Measurements from ENCODE around the gene ZNF763.
A peak's percentile ranks its signal among the peaks of the same experiment; 100 is the strongest.
"Not testable (repeated sequence)": the region's sequence is repeated elsewhere in the genome, so short reads cannot be mapped to it uniquely, and the experiment has no call there.

The ZNF763 gene

GRCh38 chr19:11964858-11965645 lies at the start of gene ZNF763:
Gene ZNF763 (plus strand): TSS chr19:11965040. CDS start chr19:11965209, 169 bp downstream.
- peak; percentile 88 for DNase-seq

GRCh38 chr19:11921852-11922495 lies 42.9 kb upstream of the ZNF763 start:
- DNase-seq = no peak

DNA sequence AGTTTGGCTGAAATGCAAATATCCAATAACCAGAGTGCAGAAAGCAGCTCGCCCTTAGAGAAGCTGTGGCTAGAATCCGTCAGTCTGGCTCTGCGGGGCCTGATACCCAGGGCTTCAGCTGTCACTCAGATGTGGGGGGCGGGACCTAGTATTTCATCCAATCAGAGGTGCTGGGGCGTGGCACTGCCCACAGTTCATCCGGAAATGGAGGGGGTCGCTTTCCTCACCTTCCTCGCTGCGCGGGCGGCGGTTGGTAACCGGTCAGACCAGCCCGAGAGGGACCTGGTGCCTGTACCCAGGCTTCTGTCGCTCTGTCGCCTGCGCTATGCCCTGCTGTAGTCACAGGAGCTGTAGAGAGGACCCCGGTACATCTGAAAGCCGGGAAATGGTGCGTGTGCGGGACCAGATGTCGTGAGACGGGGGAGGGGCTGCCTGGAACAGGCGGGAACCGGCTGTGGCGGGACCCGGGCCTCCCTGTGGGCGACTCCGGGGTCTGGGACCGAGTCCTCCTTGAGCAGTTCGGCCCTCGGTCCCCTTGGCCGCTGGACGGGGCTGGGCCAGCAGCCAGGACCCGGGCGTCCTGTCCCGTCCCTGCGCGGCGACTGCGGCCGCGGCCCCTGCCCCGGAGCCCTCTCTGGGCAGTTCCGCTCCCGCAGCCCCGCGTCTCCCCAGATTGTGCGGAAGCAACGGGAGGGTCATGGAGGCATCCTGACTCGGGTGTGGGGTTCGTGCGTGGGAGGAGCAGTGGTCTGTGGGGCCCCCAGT lies 39.8 kb upstream of the ZNF763 start, which contains the start of gene ZNF700:
Gene ZNF700 (plus strand): TSS at position 222 of the 765 bp plus-strand sequence. CDS start 104 bp downstream, at position 326.
- peak; percentile 94 for DNase-seq

DNA sequence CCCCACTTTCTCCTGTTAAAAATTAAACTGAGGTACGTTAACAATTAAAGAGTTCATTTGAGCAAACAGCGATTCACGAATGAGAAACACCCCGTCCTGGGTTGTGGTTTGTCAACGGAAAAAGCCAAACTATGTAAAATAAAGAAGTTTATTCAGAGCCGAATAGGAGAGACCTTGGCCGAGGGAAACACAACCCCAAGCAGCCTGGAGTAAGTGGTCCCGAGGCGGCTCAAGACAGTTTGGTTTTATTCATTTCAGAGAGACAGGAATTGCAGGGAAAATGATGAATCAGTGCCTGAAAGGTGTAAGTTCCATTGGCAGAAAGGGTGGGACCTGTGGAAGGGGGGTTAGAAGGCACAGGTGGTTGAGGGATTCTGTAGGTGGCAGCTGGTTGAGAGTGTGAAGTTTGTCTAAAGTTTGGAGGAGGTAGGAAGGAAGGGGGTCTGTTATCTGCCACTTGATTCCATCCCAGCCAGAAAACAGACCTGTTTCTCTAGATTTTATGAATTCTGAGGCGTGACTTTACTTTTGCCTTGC lies 39.1 kb upstream of the ZNF763 start:
- DNase-seq = not testable (repeated sequence)

DNA sequence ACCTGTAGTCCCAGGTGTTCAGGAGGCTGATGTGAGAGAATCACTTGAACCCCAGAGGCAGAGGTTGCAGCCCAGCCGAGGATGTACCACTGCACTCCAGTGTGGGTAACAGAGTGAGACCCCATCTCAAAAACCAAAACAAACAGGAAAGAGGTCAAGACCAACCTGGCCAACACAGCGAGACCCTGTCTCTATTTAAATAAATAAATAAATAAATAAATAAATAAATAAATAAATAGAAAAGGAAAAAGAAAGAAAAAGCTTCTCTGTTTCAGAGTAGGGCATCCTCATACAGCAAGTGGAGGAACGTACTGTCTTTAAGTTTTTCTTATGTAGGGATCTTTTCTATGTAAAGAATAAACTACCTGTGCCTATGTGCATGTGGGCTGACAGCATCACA lies 37.6 kb upstream of the ZNF763 start:
- DNase-seq = no peak

GRCh38 chr19:11931051-11931450 lies 33.8 kb upstream of the ZNF763 start:
- DNase-seq = no peak

DNA sequence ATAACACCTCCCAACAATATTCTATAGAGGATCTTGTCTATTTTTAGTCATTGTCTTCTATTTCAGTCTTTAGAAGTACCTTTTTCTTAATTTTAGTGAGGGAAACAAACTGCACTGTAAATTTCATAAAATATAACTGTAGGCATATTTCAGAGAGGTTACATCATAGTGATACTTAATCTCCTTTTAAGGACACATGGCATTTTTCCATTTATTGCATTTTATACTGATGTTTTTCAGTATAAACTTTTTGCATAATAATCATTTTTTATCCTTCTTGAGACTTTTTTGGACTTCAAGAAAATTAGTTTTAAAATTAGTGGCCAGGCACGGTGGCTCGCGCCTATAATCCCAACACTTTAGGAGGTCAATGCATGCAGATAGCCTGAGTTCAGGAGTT lies 33.3 kb upstream of the ZNF763 start:
- DNase-seq = no peak

DNA sequence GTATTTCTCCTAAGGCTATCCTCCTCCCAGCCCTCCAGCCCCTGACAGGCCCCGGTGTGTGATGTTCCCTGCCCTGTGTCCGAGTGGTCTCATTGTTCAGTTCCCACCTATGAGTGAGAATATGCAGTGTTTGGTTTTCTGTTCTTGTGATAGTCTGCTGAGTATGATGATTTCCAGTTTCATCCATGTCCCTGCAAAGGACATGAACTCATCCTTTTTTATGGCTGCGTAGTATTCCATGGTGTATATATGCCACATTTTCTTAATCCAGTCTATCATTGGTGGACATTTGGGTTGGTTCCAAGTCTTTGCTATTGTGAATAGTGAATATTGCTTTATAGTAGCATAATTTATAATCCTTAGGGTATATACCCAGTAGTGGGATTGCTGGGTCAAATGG lies 29.0 kb upstream of the ZNF763 start:
- DNase-seq = not testable (repeated sequence)

- DNase-seq = not testable (repeated sequence)
Observed at GRCh38 chr19:11938383-11938782, 26.5 kb upstream of the ZNF763 start.

- DNase-seq = not testable (repeated sequence)
Observed at GRCh38 chr19:11941361-11941887, 23.4 kb upstream of the ZNF763 start.

GRCh38 chr19:11942008-11942842 lies 22.6 kb upstream of the ZNF763 start:
- DNase-seq = no peak

DNA sequence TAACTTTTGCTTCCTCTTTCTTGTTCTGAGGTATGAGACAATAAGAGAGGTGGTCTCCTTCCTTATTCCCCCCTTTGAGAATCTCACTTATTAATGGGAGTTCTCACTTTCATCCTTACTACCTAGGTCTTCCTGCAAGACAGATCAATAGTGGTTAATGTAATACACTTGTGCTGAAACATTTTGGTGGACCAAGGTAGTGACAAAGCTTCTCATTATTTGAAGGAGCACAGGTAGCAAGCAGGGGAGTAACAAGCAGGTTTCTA lies 22.1 kb upstream of the ZNF763 start:
- DNase-seq = no peak

- DNase-seq = no peak
Observed at GRCh38 chr19:11944656-11945055, 20.2 kb upstream of the ZNF763 start.

DNA sequence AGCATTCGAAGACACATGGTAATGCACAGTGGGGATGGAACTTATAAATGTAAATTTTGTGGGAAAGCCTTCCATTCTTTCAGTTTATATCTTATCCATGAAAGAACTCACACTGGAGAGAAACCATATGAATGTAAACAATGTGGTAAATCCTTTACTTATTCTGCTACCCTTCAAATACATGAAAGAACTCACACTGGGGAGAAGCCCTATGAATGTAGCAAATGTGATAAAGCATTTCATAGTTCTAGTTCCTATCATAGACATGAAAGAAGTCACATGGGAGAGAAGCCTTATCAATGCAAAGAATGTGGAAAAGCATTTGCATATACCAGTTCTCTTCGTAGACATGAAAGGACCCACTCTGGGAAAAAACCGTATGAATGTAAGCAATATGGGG lies 16.2 kb upstream of the ZNF763 start:
- no peak for DNase-seq

- no peak for DNase-seq
Observed at GRCh38 chr19:11949201-11949600, 15.6 kb upstream of the ZNF763 start.

GRCh38 chr19:11949614-11950080 lies 15.2 kb upstream of the ZNF763 start:
- not testable (repeated sequence) for DNase-seq

- DNase-seq = no peak
Observed at GRCh38 chr19:11950312-11950711, 14.5 kb upstream of the ZNF763 start.

DNA sequence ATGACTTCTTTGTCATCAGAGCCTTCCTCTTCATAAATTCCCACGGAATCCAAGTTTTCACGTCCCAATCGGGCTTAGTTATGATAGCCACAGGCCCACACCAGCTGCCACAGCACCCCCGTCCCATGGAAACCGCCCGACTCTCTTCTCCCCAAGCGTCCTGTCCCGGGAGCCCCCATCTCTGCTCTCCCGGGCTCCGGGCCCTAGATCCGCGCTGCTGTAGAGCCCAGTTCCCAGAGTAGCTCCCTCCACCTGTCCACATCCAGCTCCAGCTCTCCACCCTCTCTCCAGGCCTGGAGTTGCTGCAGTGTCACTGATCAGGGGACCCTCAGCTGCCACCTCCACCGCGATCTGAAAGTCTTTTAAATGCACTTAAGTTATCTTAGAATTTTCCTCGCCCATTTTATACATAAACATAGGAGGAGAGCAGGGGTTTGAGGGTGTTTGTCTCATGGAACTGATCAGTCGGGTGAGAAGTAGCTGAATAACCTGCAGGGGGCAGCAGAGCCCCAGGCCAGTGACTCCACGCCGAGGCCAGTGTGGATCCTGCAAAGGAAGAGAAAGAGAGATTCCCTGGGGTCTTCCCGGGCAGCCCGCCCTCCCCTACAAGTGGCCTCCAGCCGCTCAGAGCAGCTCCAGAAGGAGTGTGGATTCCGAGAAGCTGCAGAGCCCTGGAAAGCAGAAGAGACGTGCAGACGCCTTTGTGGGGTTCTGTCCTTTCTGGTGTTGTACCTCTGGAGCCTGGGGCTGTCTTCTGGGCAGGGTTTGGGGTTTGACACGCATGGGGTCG lies 1.1 kb upstream of the ZNF763 start:
- DNase-seq = peak; percentile 67

DNA sequence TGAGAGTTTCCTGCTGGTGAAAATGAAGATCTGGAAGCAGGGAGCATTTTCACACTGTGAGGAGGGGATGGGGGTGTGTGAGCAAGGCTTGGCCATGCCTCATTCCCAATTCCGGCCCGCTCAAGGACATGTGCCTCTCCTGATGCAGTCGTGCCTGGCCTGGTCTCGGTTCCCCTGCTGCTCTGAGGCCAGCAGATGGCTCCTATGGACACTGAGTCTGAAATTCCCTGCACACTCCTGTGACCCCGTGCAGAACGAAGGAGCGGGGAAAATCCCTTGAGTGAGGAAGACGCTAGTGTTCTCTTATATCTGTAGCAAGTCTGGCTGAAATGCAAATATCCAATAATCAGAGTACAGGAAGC lies 363 bp upstream of the ZNF763 start:
- no peak for DNase-seq

DNA sequence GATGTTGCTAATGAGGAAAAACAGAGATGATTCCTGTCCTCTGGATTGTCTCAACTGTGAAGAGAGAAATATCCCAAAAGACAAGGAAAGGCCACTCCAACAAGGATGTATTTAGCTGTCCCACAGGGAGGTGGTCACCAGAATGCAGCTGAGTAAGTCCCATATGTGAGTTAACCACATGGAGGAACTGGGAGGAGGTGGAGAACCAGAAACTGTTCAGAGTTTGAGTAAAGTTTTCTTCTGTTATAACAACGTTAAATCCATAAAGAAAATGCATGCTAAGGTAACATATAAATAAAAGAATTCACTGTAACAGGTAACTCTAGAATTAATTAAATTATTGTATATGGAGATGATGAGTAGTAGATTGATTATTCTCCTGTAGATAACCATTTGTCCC lies 5.3 kb downstream of the ZNF763 start:
- no peak for DNase-seq

- DNase-seq = no peak
Observed at GRCh38 chr19:11971041-11971440, 6.2 kb downstream of the ZNF763 start.

Data from stimulated activated CD4-positive, alpha-beta T cell treated with anti-CD3 and anti-CD28 coated beads, Interleukin-1b, Interleukin-23, amount 100 ng/mL, for 48 hours (primary cell).